Calu3 (cell line): ENCODE measurements around the gene SRPRA. TPM values are rescaled to one million over a fixed set of nuclear protein-coding genes. Genes with fewer than 3 reads are reported as not detected.
A peak's percentile ranks its signal among the peaks of the same experiment; 100 is the strongest.

Source experiments
- BruUV-seq: library from RNA; stranded (reverse); fragments of 400-500 nt; replicated peaks from 2 replicates; lab custom pipeline; 2021; lab: Mats Ljungman, UMichigan
- CTCF ChIA-PET: fragments of 300-600 bp; sonication (Branson Sonifier 250); formaldehyde crosslinking; loops from one replicate; lab custom pipeline; 2022; ENCODE audit warnings: antibody characterized with exemption; lab: Charles Lee
- DNase-seq: peaks from one replicate; pipeline ENCODE4 v3.0.0; 2022
- H3K27ac Mint-ChIP-seq: one replicate; pipeline ENCODE4 v1.8.0; 2022; ENCODE audit warnings: mixed read lengths; ENCODE audit not compliant: unreplicated experiment
- H3K27me3 Mint-ChIP-seq: one replicate; pipeline ENCODE4 v1.8.0; 2022; ENCODE audit warnings: mixed read lengths; ENCODE audit not compliant: unreplicated experiment
- H3K36me3 Mint-ChIP-seq: one replicate; pipeline ENCODE4 v1.8.0; 2022; ENCODE audit warnings: mild to moderate bottlenecking, moderate library complexity, mixed read lengths; ENCODE audit not compliant: insufficient read depth, unreplicated experiment
- H3K4me1 Mint-ChIP-seq: one replicate; pipeline ENCODE4 v1.8.0; 2022; ENCODE audit warnings: mild to moderate bottlenecking, low read depth, mixed read lengths; ENCODE audit not compliant: unreplicated experiment
- H3K4me3 Mint-ChIP-seq: one replicate; pipeline ENCODE4 v1.8.0; 2022; ENCODE audit warnings: mild to moderate bottlenecking, low read depth, moderate library complexity, mixed read lengths; ENCODE audit not compliant: unreplicated experiment
- H3K9me3 Mint-ChIP-seq: one replicate; pipeline ENCODE4 v1.8.0; 2022; ENCODE audit warnings: low read depth, mixed read lengths; ENCODE audit not compliant: unreplicated experiment
- CTCF ChIP-seq: fragments of 200-600 bp; IDR thresholded peaks from one replicate; pipeline ENCODE4 v1.8.0; 2022; ENCODE audit warnings: antibody characterized with exemption; ENCODE audit not compliant: unreplicated experiment
- intact Hi-C: fragments of 100-400 bp; cut with micrococcal nuclease; formaldehyde crosslinking; loops from one replicate; pipeline ENCODE4 v1.10.0; 2022; ENCODE audit not compliant: unreplicated experiment
- total RNA-seq: library from RNA; stranded (reverse); gene quantifications from 2 replicates; pipeline ENCODE4 v1.2.3, GENCODE V29; 2022

The SRPRA gene
- total RNA-seq, 1 experiment from 2014 or later: 66.4 TPM

GRCh38 chr11:126219547-126219946 is 49.1 kb downstream of the SRPRA start:
- no peak for DNase-seq
- intact Hi-C loops: no loop called here
- peaks cover 1% of the 10 kb centered on the region for H3K36me3 Mint-ChIP-seq
- no peaks in the 10 kb centered on the region for H3K9me3 Mint-ChIP-seq
- peaks cover 31% of the 10 kb centered on the region for H3K4me1 Mint-ChIP-seq
- H3K27ac Mint-ChIP-seq: no peak overlapping the region
- CTCF ChIA-PET: no interaction called here
- H3K27me3 Mint-ChIP-seq: no peaks in the 10 kb centered on the region
- TF ChIP-seq CTCF: no peak
- H3K4me3 Mint-ChIP-seq: no peak overlapping the region
- BruUV-seq: no TSS peak

- Mint-ChIP-seq H3K36me3 (peaks cover 10% of the 10 kb centered on the region), H3K27ac (no peak overlapping the region), H3K9me3 (no peaks in the 10 kb centered on the region), H3K4me1 (peaks cover 43% of the 10 kb centered on the region), H3K27me3 (no peaks in the 10 kb centered on the region), H3K4me3 (no peak overlapping the region)
- no TSS peak for BruUV-seq
- no peak for TF ChIP-seq CTCF
- no peak for DNase-seq
- intact Hi-C loops: no loop called here
- CTCF ChIA-PET: no interaction called here
Measured at GRCh38 chr11:126217491-126217890, 51.2 kb downstream of the SRPRA start.

- H3K9me3 Mint-ChIP-seq: no peaks in the 10 kb centered on the region
Measured at GRCh38 chr11:126216526-126217305, 52.0 kb downstream of the SRPRA start.

GRCh38 chr11:126214841-126215240 is 53.9 kb downstream of the SRPRA start:
- peak; percentile 19 for DNase-seq
- Mint-ChIP-seq H3K9me3 (no peaks in the 10 kb centered on the region), H3K36me3 (peaks cover 30% of the 10 kb centered on the region), H3K4me3 (peak overlapping the region; percentile 19), H3K4me1 (peaks cover 42% of the 10 kb centered on the region), H3K27me3 (no peaks in the 10 kb centered on the region), H3K27ac (peak overlapping the region; percentile 5)
- TF ChIP-seq CTCF: no peak
- CTCF ChIA-PET: interaction anchor here (0.7 kb wide), 1 partner anchor 99 kb away, joined by 5 read pairs; no protein-coding TSS in a partner anchor
- intact Hi-C loops: no loop called here
- BruUV-seq: no TSS peak

More at GRCh38 chr11:126216526-126217305, 52.0 kb downstream of the SRPRA start:
- intact Hi-C loops: no loop called here
- no peaks in the 10 kb centered on the region for H3K27me3 Mint-ChIP-seq
- H3K36me3 Mint-ChIP-seq: peaks cover 18% of the 10 kb centered on the region
- DNase-seq: no peak
- peaks cover 49% of the 10 kb centered on the region for H3K4me1 Mint-ChIP-seq
- CTCF ChIA-PET: no interaction called here
- no peak for TF ChIP-seq CTCF
- BruUV-seq: no TSS peak
- H3K27ac Mint-ChIP-seq: no peak overlapping the region
- no peak overlapping the region for H3K4me3 Mint-ChIP-seq
